ENCODE measurements around the gene HGD.

- TF ChIP-seq POLR2A (IDR thresholded peaks at IDR 0.05) = no peak
- no peak for TF ChIP-seq CTCF (IDR thresholded peaks at IDR 0.05)
These were observed 44.0 kb downstream of the HGD start for GRCh38 chr3:120637851-120638559.
